SW 1271 (cell line): ENCODE results near the gene WWOX.

Experiments used
- DNase-seq, 2 experiments: peaks; one replicate each; lab custom pipeline; 2025; lab: John Stamatoyannopoulos, UW

WWOX gene

GRCh38 chr16:78535098-78535497, 435.6 kb downstream of the WWOX start:
- no peak for DNase-seq

GRCh38 chr16:78537511-78537910, 438.1 kb downstream of the WWOX start:
- DNase-seq, result no peak

- no peak for DNase-seq
Observed at GRCh38 chr16:78538292-78538691, 438.8 kb downstream of the WWOX start.

GRCh38 chr16:78538919-78539318, 439.5 kb downstream of the WWOX start:
- DNase-seq, result no peak

DNA sequence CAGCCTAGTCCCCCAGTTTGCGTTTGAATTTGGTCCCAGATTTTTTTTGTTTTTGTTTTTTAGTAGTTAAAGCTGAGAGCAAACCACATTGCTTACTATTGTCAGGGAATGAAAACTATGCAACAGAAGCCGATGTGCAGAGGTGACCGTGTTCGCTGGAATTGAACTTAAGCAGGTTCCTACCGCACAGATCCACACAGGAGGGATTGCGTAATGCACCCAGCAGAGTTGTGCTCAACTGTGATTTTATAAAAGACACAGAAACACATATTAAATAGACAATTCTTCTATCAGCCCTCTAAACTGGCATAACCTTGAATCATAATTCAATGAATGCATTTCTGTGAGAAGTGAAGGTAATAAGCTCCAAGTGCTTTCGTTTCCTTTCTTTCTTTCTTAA, 443.0 kb downstream of the WWOX start:
- DNase-seq, result no peak

- DNase-seq, result no peak
Observed at GRCh38 chr16:78543023-78543422, 443.6 kb downstream of the WWOX start.

GRCh38 chr16:78549366-78549765, 449.9 kb downstream of the WWOX start:
- no peak for DNase-seq

DNA sequence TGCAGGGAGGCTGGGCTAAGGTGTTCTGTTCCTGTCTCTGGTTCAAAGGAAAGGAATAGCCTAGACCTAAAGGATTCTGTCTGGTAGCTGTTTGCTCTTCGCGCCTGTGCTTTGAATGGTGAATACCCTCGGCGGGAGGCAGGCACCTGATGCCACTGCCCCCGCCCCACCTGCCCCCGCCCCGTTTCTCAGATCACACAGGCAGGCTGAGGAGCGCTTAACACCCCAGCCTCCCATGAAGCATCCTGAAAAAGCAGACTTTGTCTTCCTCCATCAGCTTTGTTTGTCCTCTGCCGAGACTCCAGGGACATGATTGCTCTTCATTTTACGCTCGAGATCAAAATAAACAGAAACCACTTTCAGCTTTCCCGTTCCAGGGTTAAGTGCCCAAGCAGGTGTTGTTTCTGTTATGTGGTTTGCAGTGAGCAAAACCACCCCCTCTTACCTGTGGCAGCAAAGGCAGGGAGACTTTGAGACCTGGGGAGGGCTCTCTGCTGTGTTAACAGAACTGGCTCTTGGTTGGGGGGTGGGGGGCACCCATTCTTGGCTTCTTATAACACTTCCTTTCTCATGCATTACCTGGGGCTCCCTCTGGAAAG, 452.1 kb downstream of the WWOX start:
- DNase-seq, result no peak

- DNase-seq, result no peak
Observed at GRCh38 chr16:78552106-78552675, 452.7 kb downstream of the WWOX start.

GRCh38 chr16:78552716-78553115, 453.3 kb downstream of the WWOX start:
- no peak for DNase-seq

DNA sequence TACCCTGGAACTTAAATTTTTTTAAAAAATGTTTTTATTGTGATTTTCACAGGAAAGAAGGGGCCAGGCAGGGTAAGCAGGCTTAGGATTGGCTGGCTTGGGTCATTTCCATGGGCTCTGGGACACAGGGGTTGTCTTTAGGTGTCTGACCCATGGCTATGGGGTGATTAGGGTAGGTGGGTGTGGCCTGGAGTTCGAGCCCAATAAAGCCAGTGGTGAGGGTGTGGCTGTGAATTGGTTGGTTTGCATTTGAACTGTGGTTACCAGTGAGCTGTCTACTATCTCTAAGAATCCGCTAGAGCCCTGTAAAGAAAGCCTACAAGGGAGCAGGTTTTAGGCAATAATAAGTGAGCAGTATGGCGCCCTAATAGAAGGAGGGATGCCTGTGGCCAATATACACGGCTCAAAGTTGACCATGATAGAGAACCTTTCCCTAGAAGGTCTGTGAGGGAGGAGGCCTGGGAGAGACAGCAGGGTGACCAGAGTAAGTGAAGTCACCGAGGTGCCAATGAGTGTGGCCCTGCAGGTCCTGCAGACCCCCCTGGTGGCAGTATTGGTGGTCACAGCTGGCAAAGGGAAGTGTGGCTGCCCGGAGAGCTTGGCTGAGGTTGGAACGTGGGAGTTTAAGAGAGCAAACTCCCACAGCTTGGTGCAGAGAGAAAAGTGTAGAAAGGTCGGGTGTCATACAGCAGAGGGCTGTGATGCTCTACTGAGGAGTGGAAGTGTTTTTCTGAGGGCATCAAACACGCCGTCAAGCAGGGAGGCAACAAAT, 454.0 kb downstream of the WWOX start:
- DNase-seq, result no peak

DNA sequence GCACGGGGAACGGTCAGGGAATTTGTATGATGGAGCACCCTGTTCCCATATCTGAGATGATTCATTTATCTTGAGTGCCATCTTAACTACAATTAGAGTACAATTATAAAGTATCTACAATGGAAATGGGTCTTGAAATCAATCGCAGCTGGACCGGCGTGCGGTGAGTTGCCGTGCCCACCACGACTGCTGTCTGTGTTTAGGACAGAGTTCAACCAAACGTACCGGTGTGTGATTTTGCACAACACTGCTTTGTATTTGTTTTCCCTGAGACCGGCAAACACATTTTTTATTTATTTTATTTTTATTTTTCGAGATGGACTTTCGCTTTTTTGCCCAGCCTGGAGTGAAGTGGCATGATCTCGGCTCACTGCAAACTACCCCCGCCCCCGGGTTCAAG, 457.0 kb downstream of the WWOX start:
- DNase-seq, result no peak

- no peak for DNase-seq
Observed at GRCh38 chr16:78560997-78561396, 461.5 kb downstream of the WWOX start.

- no peak for DNase-seq
Observed at GRCh38 chr16:78562111-78562510, 462.7 kb downstream of the WWOX start.

- DNase-seq, result no peak
Observed at GRCh38 chr16:78562650-78563049, 463.2 kb downstream of the WWOX start.

- DNase-seq, result no peak
Observed at GRCh38 chr16:78563905-78564304, 464.5 kb downstream of the WWOX start.

- no peak for DNase-seq
Observed at GRCh38 chr16:78566397-78567073, 467.1 kb downstream of the WWOX start.

DNA sequence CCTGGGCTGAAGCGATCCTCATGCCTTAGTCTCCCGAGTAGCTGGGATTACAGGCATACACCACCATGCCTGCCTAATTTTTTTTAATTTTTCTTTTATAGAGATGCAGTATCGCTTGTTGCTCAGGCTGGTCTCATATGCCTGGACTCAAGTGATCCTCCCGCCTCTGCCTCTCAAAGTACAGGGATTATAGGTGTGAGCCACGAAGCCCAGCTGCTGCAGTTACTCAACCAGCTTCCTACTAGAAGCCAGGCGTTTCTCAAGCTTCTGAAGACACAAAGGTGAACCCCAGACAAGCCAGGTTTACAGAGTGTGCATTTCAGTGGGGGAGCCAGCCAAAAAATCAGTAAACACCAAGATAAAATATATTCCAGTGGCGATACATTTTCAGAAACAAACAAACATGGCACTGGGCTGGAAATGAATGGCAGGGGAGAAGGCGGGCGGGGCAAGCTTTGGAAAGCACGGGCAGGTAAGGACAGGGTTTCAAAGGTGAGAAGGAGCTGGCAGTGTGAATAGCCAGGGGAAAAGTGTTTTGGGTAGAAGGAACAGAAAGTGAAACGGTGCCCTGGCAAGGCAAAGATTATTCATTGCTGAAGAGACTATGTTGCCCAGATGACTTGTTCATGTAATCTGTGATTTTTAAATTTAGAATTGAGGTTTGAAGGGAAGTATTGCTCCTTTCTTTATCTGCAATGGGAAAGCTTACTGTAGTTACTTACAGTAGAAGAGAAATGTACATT, 471.1 kb downstream of the WWOX start:
- DNase-seq, result no peak

DNA sequence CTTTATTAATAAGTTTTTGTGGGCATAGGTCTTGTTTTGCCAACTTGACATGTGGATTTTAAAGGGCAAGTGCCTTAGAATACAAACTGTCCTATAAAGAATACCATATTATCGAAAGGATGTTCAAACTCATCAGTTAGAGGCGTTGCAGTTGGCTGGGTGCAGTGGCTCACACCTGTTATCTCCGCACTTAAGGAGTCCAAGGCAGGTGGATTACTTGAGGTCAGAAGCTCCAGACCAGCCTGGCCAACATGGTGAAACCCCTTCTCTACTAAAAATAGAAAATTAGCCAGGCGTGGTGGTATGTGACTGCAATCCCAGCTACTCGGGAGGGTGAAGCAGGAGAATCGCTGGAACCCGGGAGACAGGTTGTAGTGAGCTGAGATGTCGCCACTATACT, 472.0 kb downstream of the WWOX start:
- no peak for DNase-seq

- no peak for DNase-seq
Observed at GRCh38 chr16:78571898-78572358, 472.5 kb downstream of the WWOX start.

GRCh38 chr16:78574571-78574970, 475.1 kb downstream of the WWOX start:
- DNase-seq, result no peak

GRCh38 chr16:78576941-78577340, 477.5 kb downstream of the WWOX start:
- no peak for DNase-seq
